GM21515 (cell line): ENCODE measurements around the gene CYGB.

Source experiments
- ATAC-seq: cut with Tn5 transposase; IDR thresholded peaks from one replicate; pipeline ENCODE4 v1.9.1; 2021; ENCODE audit not compliant: unreplicated experiment

Gene CYGB

DNA sequence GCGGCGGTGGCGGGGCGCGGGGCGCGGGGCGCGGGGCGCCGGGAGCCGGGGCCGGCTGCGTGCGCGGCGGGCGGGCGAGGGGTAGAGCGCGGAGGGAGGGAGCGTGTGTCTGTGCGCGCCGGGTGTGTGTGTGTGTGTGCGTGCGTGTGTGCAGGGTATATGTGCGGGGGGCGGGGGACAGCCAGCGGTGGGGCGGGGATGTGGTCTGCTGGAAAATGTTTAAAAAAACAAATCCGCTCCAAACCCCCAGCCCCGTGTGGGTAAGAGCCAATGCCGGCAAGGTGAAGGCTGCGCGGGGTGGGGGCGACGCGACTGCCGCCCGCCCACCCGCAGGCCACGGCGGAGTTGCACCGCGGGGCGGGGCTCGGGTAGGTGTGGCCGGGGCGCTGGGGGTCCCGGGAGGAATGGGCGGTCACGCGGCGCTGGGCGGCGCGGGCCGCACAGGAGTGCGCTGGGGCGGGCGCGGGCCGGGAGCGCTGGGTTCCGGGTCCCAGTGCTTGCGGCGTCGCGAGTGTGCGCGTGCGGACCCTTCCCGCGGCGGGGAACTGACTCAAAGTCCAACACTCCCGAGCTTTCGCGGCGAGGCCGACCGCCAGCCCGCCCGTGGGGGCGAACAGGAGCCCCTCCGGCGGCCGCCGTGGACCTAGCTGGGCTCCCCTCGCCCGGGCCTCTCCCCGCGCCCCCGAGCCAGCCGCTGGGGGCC, at the start of gene CYGB:
Gene CYGB, minus strand, starts transcription at position 132 of the 703 bp plus-strand sequence. CDS start 167 bp downstream, outside the sequence.
- ATAC-seq = no peak

DNA sequence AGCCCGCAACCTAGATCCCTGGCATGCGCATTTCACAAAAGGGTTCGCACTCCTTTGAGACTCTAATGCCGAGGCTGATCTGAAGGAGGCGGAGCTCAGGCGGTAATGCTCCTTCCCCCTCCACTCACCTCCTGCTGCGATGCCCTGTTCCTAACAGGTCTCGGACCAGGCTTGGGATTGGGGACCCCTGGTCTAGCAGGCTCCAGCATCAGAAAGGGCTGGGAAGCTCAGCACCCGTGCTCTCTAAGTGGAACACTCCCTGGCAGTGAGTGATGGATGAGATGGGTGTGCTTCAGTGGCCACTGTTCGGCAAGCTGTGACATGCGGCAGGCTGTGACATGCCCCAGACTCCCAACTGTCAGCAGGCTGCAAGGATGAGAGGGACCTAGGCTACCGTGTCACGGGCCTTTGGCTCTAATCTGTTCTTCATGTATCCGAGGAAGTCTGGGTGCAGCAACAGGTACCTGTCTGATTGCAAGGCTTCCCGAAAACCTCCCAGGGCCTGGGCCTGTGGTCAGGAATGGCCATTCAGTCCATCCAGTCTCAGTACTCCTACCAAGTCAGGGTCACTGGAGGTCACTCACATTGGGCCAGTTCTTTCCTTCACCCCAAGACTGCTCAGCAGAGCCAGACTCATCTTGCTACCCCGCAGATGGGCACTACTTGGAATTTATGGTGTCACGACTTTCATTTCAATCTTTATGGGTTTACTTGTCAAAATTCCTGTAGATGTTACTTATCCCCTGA, 49.4 kb upstream of the CYGB start:
- no peak for ATAC-seq

DNA sequence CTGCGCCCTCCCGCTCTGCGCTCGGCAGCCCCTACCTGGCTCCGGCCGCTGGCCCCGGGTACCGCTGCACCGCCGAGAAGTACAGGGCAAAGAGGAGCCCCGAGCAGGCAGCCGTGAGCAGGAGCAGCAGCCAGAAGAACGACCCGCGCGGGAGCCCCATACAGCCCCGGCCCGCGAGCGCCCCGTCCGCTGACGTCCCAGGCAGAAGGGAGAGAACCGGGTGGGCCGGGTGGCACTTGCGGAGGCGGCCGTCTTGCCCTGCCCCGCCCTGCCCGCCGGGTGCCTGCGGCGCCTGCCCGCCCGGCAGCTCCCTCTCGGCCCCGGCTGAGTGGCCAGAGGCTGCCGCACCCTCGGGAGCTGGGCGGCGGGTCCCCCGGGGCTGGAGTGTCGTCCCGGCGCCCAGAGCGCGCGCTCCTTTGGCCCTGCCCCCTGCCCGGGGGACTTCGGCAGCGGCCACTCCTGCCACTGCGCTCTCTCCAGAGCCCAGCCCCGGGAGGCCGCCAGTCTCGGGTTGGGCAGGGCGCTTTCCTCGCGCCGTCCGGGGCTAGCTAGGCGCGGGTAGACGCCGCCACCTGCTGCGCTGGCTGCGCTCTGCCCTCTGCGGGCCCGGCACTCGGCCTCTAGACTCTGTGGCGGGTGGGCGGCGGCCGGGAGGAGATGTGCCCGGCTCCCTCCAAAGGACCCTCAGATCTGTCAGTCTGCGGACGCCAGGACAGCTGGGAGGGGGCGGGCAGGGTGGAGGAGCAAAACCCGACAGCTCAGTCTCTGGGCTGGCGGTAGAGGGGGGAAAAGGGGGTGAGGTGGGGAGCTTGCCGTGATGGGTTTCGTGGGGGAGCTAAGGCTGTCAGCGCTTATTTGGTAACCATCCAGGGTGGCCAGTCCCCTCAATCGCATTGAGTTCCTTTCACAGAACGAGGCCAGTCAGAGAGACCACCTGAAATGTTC, 48.4 kb upstream of the CYGB start, which contains the start of gene ST6GALNAC2:
Gene ST6GALNAC2, minus strand, starts transcription at position 212 of the 945 bp plus-strand sequence. Its CDS starts 52 bp downstream, at position 160.
- no peak for ATAC-seq

DNA sequence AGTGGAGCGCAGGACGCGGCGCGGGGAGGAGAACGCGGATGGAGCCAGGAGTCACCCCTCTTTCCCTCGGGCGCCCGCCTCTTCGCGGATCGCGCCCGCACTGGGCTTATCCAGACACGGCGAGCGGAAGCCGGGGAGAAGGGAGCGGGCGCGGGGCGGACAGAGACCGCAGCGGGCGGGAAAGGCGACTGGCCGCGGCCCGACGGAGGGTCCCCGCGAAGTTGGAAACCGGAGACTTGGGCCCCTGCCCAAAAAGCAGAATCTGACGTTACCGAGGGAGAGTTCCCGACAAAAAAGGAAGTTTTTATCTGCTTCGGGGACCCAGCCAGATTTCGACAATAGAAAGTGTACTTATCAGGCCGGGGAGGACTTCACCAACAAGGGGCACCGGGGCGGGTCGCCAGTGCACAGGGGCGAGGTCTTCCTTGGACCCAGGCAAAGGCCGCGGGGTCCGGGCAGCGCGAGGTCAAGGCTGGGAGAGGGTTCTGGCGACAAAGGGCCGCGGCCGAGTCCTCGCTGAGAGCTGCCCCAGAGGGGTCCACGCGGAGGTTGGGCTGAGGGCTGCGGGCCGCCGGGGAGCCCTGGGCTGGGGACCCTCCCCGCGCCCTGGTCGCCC, 47.6 kb upstream of the CYGB start:
- ATAC-seq = no peak

DNA sequence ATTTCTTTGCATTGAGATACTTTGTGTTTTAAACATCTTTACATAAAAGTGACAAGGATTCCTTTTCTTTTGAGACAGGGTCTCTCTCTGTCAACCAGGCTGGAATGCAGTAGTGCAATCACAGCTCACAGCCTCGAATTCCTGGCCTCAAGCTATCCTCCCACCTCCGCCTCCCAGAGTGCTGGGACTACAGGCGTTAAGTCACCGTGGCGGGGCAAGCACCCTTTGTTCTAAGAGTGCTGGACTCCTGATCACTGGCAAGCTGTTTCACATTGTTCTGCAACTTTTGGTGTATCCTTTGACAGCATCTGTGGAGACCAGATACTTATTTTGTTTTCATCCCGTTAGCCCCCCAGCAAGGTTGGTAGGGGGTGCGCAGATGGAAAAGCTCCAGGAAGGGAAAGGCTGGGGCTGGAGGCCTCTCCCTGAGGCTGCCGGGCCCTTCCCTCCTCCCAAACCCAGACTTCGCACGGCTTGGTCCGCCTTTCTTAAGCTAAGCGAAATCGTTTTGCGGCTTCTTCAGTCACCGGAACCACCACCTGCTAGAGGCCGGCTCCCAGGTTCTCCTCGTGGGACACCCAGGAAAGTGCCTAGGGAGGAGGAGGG, 47.0 kb upstream of the CYGB start:
- ATAC-seq = no peak

DNA sequence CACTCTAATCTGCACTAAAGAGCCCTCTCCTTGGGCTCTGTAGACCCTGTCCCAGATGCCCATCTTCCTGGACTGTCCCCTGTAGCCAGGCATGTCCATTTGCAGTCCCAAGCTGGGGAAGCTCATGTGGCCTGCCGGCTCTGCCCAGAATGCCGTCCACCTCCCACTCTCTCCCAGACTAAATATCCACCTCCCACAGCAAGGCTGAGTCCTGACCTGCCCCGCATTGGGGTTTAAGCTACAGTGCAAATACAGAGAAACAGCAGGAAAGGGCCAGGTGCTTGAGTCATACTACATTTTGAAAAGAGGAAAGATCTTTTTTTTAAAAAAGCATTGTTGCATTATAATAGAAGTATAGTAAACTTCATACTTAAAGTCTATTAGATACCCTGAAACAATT, 45.2 kb upstream of the CYGB start:
- ATAC-seq = no peak

DNA sequence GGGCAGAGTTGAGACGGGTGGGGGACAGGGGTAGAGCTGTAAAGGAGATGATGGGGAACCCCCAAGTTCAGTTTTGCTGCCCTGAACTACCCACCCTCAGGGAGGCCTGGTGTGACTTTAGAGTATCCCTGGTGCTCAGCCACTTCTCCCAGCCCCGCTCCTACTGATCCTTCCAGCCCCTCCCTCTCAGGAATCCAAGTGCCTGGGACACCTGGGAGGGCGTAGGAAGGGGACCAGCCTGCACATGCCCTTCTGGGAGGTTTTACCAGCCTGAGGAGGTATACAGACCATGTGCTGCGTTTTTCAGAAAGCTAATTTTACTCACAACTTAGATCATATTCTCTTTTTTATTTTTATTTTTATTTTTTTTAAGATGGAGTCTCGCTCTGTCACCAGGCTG, 44.0 kb upstream of the CYGB start:
- ATAC-seq = no peak

DNA sequence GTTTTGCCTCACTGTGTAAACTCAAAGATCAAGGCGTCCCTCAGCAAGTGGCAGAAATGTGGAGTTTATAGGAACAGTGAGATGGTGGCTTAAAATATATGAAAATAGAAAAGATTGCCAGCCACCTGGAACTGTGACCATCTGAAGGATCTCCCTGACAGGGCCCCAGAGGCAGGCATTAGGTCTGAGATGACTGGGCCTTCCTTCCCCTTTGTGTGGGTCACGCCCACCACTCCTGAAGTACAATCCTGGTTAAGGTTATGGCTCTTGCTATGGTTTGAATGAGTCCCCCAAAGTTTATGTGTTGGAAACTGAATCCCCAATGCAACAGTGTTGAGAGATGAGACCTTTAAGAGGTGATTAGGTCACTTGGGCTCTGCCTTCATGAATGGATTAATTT, 41.8 kb upstream of the CYGB start:
- no peak for ATAC-seq

DNA sequence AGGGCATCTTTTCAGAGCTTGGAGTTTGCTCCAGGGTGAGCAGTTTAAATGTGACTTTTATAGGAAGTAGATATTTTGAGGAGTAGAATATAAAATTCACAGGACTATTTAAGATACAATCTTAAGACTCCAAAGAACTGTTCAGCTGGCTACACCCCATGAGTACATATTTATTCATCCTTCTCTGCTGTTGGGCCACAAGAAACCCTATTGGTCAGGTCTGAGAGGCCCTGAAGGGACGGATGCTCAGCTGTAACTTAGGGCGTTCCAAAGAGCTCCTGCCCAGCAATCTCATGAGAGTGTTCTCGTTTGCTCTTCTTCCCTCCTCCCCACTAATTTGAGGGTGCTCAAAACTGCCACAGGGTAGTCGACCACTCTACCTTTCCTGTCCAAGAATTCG, 40.9 kb upstream of the CYGB start:
- no peak for ATAC-seq

DNA sequence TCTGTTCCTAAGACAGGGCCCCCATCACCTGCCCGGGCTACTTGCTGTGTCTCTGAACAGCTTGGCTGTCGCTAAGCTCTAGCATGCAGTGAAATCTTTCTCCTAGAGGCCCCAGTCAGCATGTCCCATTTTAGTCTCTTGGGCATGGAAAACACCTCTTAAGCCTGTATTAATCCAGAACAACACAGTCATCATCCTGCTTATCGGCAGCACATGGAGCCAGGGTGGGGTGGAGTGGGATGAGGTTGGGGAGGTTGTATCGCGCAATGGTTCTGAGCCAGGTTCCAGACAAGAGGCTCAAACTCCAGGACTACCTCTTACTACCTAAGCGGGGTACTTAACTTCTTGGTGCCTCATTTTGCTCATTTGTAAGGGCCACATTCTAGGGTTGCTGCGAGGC, 40.4 kb upstream of the CYGB start:
- no peak for ATAC-seq

DNA sequence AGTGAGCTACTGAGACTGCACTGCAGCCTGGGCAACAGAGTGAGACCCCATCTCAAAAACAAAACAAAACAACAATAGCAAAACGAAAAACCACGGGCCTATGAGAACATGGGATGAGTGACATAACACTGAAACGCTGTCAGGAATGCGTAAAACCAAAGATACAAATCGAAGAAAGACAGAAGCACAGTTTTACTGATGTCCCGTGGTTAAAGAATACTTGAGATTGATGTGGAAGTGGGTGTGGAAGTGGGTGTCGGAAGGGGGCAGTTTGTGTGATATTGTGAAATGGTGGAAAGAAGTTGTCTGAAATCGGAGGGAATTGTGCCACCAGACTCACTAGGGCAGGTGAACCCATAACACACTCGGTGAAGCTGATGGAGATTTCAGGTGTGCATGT, 38.7 kb upstream of the CYGB start:
- no peak for ATAC-seq

DNA sequence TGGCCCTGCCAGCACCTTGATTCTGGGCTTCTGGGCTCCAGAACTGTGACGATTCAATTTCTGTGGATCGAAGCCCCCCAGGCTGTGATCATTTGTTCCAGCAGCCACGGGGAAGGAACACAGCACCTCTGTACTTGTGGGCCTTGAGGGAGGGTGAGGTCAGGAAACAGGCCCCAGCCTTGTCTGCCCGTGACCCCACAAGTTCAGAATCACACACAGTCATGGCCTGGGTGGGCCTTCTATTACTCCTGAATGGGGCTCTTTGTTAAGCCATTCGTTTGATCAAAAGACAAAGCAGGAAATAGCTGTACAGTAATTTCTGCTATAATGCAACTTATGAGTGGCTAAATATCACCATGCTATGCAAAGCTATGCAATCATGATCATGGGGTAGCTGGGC, 38.1 kb upstream of the CYGB start:
- ATAC-seq = no peak

DNA sequence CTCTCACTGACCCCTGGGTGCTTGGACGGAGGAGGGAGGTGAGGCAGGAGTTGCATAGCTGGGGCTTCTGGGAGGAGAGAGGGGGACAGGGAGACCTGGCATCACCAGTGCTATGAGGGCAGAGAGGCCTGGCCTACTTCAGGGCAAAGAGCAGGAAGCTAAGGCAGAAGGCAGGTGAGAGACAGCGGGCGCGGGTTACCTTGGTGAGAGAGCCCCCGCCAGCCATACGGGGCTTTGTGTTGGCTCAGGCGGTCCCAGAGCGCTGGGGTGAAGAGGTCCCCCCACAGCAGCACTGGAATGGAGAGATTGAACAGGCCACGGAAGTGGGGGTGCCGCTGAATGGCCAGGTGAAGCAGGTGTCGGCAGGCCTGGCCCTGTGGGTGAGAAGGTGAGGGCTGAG, 36.7 kb upstream of the CYGB start:
- ATAC-seq = no peak

DNA sequence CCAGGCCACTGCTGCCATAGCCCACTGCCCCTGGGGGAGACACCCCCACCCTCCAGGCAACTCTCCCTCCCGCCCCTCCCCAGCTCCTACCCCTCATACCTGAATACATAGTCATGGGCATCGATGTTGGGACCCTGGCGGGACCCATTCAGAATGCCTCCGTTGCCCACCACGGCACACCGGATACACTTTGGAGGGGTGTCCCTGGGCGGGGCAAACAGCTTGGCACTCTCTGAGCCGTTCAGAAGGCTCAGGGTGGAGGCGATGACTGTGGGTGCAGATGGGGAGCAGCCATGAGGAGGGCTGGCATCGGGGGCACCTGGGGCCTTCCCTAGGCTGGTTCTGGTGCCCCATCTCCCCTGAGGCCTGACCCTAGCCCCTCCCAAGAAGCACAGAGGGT, 35.6 kb upstream of the CYGB start:
- no peak for ATAC-seq

DNA sequence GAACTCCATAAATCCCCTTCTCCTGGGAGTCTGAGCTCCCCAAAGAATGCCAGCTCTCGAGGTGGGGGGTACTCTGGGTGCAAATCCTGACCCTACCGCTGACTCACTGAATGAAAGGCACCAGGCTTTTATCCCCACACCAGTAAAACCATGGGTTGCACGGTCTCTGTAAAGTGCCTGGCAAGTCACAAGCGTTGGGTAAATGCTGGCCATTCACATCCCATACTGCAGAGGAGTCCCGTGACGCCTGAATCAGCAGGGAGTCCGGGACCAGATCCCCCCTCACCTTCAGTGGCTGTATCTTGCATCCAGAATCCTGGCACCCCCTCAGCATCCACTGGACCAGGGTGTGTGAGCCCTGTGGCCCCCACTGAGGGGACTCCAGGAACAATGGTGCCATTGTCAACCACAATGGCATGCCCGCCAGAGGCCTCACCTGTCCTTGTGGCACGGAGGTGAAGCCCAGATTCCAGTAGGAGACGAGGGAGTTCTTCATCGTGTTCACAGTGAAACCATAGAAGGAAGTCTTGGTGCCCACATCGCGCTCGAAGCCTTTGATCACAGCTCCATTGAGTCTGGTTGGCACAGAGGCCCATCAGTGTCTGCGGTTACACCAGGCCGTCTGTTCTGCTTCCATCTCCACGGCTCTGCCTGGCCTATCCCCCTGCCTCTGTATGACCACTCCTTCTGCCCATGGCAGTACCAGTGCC, 34.8 kb upstream of the CYGB start:
- no peak for ATAC-seq

DNA sequence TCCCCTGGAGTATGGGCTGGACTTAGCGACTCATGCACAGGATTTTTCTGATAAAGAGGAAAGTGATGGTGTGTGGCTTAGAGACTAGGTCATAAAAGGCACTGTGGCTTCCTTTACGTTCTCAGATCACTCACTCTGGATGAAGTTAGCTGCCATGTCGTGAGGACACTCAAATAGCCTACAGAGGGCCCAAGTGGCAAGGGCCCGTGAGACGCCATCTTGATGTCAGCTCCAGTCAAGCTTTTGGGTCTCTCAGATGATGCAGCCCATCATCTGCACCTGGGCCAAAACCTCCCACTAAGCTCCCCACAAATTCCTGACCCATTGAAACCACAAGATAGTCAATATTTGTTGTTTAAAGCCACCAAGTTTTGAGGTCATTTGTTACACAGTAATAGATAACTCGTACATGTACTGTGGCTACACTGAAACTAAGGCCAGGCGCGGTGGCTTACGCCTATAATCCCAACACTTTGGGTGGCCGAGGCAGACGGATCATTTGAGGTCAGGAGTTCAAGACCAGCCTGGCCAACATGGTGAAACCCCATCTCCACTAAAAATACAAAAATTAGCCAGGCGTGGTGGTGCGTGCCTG, 33.5 kb upstream of the CYGB start:
- no peak for ATAC-seq

DNA sequence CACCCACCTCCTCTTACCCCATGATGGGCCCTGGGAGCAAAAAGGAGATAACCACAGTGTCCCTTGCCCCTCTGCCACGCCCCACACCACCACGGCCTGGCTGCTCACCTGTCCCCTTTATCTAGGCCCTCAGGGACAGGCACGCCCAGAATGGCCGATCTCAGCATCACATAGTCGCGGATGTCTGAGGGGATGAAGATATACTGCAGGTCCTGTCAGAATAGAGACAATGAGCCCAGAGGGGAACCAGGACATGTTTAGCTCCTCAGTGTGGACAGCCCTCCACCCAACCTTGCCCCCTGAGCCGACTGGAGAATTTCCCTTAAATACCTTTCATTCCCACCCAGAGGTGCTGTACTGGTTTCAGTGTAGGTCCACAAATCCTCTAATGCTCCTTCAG, 32.9 kb upstream of the CYGB start:
- ATAC-seq = no peak

DNA sequence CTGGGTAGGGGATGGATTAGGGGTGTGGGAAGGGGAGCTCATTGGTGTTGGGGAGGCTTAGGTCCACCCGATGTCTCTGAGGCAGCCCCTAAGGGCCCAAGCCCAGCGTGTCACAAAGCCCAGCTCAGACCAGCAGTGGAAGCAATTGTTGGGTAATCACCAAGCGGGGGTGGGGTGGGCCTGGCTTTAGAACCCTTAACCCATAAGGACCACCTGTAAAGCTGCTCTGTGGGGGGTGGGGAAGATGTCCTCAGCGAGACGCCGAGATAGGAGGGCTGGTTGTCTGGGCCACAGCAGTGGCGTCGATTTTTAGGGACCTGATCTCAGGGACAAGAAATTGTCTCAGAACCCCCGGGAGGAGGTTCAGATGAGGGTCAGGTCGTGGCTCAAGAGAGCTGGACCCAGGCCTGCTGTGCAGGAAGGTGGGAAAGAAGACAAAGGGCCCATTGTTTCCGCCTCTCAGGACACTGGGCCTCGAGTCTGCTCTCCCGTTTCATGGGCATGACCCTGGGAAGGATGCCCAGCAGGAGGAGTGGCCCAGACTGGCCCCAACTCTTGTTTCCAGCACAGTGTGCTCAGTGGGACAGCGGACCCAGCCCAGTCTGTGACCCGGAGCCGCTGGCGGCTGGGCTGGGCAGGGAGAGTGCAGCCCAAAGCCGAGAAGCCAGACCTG, 32.2 kb upstream of the CYGB start:
- ATAC-seq = no peak

DNA sequence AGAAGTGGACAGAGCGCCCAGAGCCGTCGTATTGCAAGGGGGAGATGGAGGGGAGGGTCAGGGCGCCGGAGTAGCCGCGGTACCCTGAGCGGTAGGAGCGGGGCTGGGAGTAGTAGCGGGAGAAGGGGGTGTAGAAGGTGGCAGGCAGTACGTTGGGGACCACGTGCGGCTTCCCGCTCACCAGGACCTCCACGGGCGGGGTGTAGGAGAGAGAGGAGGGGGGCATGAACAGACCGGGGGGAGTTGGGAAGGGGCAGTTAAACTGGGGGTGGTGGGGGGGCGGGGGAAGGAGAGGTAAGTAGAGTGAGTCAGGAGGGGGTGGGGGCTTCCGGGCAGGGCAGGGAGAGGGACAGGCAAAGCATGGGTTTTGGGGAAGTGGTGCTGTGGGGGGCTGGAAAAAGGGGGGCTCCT, 31.3 kb upstream of the CYGB start:
- ATAC-seq = no peak
